Left ventricle myocardium superior (tissue), 1 donor: ENCODE measurements around the gene NAALAD2. TPM values are rescaled to one million over a fixed set of nuclear protein-coding genes. Genes with fewer than 3 reads are reported as not detected.
"Not testable (repeated sequence)": the region's sequence is repeated elsewhere in the genome, so short reads cannot be mapped to it uniquely, and the experiment has no call there.

Source experiments
- ATAC-seq: fragments of 200-7000 bp; cut with Tn5 transposase; one replicate; pipeline ENCODE4 v1.9.1; 2020; ENCODE audit warnings: mild to moderate bottlenecking, moderate library complexity
- DNase-seq: peaks from one replicate; pipeline ENCODE4 v3.0.0-alpha.2; 2020
- intact Hi-C: fragments of 100-400 bp; cut with micrococcal nuclease; formaldehyde crosslinking; loops from one replicate; pipeline ENCODE4 v1.11.0; 2022
- long read RNA-seq: library from polyadenylated mRNA; unstranded; transcript quantifications from one replicate; pipeline ENCODE4 v2.0.0, GENCODE V29; 2021
- total RNA-seq: library from RNA; stranded (reverse); fragmentation: NEBNext Ultra II Directional; extraction: Animal tissue kit (Norgen Biotek cat#: 25700); gene quantifications from one replicate; pipeline ENCODE4 v1.2.1, GENCODE V29; 2021
- donor health status: DM: no; HTN: yes; CAD: no; lungs with severe emphysema.

NAALAD2 gene
- 1.8 TPM for total RNA-seq
- long read RNA-seq, result 0 reads

DNA sequence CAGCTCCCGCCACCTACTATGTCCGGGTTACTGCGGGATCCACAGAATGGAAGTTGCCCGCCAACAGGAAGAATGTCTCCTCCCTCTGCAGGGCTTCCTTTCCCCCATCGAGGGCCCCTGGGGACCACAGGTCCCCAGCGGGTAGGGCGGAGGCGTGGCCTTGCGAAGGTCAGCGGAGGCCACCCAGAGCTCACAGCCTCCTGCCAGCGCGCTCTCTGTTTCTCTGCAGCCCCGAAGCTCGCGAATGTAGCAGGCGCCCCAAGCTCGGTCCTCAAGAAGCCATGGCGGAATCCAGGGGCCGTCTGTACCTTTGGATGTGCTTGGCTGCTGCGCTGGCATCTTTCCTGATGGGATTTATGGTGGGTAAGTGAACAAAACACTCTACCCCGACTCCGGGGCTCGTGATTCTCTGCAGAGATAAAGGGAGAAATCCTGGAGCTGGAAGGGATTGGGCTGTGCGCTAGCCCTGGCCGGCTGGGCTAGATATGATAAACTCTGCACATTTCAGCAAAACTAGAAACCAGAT lies at the start of gene NAALAD2:
TSS of gene NAALAD2 (plus strand) at position 186 of the 526 bp plus-strand sequence. CDS start at position 282, 96 bp downstream.
- DNase-seq (peak; percentile 71), ATAC-seq (peak; percentile 92)
- intact Hi-C loops, result no loop called here

DNA sequence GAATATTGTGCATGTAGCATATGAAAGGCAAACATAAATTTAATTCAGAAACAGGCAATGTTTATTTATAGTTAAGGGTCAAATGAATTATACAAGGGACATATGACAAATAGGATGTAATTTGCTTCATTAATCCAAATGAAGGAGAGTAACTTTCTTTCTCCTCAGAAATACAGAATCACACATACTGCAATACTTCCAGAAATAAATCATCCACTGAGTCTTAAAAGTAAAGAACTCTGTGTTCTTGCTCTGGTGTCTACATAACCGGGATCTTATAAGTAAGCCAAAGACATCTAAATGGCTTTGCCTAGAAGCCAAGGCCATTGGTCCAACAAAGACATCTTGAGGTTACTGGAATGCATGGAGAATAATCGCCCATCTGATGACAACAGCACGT lies 48.8 kb upstream of the NAALAD2 start, which contains the start of gene UBTFL1:
TSS of gene UBTFL1 (plus strand) at position 301 of the 400 bp plus-strand sequence. CDS start at position 301, 0 bp downstream.
- ATAC-seq, intact Hi-C loops, DNase-seq: not testable (repeated sequence)

DNA sequence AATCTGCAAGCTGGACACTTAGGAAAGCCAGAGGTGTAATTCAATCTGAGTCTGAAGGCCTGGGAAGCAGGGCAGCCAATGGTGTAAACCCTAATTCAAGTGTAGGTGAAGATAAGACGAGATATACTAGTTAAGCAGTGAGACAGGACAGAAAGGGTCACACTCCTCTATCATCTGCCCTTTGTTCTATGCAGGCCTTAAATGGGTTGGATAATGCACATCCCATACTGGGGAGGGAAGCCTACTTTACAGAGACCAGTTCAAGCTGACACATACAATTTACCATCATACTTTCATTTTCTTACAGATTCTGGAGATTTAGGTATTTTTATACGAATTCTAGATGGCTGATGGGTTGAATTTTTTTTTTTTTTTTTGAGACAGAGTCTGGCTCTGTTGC lies 45.7 kb upstream of the NAALAD2 start:
- intact Hi-C loops, ATAC-seq, DNase-seq: not testable (repeated sequence)

DNA sequence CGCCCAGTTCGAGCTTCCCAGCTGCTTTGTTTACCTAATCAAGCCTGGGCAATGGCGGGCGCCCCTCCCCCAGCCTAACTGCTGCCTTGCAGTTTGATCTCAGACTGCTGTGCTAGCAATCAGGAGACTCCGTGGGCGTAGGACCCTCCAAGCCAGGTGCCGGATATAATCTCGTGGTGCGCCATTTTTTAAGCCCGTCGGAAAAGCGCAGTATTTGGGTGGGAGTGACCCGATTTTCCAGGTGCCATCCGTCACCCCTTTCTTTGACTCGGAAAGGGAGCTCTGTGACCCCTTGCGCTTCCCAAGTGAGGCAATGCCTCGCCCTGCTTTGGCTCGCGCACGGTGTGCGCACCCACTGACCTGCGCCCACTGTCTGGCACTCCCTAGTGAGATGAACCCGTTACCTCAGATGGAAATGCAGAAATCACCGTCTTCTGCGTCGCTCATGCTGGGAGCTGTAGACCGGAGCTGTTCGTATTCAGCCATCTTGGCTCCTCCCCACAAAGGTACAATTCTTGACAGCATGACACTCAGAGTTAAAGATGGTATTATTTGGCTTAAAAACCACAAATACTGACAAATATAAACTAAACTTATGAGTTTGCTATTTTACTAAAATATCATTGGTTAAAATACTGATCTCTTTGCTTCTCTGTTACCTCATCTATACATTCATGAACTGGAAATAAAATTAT lies 39.1 kb upstream of the NAALAD2 start:
- DNase-seq, ATAC-seq, intact Hi-C loops: not testable (repeated sequence)

DNA sequence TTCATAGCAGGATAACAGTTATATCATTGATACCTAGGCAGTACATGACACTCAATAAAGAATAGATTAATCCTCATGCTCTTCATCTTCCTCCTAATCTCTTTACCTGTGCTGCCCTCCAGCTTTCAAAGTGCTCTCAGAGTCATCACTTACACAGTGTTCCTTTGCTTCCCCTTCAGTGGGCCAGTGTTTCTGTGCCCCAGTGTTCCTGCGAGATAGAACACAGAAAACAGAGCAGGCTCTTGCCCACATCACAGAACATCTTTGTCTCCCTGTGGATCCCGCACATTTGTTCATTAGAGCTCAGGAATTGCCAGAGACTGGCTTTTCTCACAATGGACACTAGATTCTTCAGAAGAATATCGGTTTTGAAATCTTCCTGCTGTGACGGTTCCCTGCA lies 36.2 kb upstream of the NAALAD2 start:
- intact Hi-C loops, ATAC-seq, DNase-seq: not testable (repeated sequence)

DNA sequence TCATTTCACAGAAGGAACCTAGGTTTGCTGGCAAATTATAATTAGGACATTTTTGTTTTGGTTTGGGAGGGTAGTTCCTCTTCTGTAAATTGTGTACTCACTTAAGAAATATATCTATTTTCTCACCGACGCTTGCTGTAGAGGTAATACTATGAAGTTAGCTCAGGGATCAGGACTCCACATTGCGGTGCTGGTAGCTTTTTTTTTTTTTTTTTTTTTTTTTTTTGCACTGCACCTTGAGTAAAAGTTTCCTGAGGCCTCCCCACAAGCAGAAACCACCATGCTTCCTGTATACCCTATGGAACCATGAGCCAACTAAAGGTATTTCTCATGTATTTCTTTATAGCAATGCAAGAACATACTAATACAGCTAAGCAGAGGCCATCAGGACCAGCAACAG lies 34.0 kb upstream of the NAALAD2 start:
- intact Hi-C loops, result no loop called here
- DNase-seq (no peak), ATAC-seq (no peak)

DNA sequence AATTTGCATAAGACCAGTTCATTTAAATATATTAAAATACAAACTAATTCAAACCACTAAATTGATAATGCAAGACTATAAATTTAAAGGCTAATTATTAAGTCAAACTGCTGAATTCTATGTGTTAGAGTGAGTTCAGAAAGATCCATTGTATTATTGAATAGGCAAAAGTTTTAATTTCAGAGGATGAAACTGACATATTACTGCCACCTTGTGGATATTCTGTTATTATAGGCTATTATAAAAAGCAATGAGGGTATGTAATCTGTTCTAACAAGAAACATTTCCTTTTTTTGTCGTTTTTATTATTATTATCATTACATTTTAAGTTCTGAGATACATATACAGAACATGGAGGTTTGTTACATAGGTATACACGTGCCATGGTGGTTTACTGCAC lies 20.9 kb upstream of the NAALAD2 start:
- no peak for ATAC-seq
- no peak for DNase-seq
- intact Hi-C loops, result no loop called here

DNA sequence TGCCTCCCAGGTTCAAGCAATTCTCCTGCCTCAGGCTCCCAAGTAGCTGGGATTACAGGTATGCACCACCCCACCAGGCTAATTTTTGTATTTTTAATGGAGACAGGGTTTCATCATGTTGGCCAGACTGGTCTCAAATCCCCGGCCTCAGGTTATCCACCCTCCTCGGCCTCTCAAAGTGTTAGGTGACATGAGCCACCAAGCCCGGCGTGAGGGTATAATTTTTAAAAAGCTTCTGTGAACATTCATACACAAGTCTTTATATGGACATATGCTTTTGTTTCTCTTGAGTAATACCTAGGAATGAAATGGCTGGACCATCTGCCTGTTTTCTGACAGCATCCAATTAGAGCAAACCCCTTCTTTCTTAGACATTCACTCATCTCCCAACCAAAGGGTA lies 14.3 kb upstream of the NAALAD2 start:
- intact Hi-C loops, result no loop called here
- DNase-seq, result no peak
- no peak for ATAC-seq

DNA sequence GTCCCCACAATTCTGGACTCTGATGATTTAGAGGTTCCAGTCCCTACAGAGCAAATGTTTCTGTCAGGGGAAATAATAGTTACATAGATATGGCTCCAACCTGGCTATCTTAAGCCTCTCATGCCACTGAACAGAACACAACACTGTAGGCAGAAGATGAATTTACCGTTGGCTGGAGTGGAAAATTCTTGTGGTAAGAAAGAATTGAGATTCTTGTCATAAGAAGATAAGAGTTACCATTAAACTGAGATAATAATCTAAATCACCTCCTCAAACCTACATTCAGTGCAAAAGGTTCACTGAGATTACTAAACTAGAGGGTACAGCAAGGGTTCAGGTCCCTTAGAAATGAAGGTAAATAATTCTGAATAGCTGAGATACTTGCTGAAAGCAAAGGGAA lies 10.1 kb upstream of the NAALAD2 start:
- intact Hi-C loops, result no loop called here
- no peak for DNase-seq
- ATAC-seq, result no peak

DNA sequence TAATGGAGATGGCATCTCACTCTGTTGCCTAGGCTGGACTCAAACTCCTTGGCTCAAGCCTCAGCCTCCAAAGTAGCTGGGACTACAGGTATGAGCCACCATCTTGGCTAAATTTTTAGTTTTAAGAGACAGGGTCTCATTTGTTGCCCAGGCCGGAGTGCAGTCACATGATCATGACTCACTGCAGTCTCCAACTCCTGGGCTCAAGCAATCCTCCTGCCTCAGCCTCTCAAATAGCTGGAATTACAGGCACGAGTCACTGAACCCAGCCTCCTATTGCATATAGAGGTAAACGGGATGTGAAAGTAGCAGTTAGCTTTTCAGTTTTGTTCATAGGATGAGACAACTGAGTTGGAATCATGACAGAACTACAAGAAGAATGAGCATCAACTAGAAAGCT lies 9.5 kb upstream of the NAALAD2 start:
- ATAC-seq (no peak), DNase-seq (no peak)
- intact Hi-C loops, result no loop called here

DNA sequence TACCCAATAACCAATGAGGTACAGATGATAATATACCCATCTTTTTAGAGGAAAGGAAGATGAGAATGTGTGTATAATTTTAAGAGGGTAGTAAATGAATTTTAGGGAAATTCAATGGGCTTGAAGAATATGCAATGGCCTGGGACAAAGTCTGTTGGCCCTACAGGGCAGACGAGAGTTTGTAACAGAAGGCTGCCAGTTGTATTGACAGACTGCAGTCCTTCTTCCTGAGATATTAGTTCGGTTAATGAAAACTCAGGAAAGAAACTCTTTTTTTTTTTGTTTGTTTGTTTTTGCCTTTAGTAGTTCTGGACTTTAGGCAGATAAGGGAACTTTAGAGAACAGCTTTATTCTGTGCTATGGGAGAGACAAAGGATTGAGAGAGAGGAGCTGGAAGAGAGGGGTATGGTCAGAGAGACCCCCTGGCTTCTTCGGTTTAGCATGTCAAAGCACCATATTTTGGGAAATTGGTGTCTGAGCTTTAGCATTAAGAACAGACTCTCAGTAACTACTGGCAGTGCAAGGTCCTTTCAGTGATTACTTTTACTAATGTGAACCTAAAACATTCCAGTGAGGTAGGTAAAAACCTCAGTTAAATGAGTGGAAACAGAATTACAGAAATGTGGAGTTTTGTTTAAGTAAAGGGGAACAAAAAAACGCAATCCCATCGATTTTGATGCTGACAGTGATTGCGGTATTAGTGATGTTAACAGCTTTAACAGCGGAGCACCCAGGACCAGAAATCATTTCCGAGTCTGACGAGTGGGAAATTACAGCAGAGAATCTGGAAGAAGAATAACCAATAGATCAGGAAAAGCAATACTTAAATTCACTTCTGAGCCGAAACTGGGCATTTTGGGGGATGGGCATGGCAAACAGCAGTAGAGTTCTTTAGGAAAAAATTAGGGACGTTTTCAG lies 644 bp upstream of the NAALAD2 start:
- ATAC-seq (peak; percentile 11), DNase-seq (no peak)
- intact Hi-C loops, result no loop called here

DNA sequence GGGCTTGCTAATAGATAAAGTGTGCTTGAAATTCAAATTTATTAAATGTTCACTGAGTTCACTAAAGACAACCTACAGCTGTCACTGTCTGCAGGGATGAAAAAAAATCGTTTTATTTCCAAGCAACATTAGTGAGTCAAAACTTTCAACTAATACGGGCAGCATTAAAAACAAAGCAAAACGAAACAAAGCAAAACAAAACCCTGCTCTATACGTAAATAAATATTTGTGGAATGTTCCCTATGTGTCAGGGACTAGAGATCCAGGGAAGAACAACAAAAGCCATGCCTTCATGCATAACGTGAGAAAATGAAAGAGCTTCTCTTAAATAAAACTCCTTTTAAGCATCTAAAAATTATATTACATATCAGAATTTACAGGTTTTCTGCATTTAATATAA lies 553 bp downstream of the NAALAD2 start:
- DNase-seq (no peak), ATAC-seq (no peak)
- intact Hi-C loops, result no loop called here

DNA sequence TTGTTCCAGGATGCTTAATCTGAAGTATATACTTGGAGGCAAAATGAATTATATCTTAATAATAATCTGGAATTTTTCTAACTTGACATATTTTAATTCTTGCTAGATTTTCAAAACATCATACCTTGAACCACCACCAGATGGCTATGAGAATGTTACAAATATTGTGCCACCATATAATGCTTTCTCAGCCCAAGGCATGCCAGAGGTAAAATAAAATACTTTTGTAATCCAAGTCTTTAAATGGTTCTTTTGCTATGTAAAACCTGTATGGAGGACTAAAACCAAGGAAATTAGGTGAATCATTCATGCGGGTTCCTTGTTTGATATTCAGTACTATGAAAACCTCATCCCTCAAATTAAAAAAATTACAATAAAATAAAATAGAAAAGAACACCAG lies 14.4 kb downstream of the NAALAD2 start:
- no peak for ATAC-seq
- DNase-seq, result no peak
- intact Hi-C loops, result no loop called here

DNA sequence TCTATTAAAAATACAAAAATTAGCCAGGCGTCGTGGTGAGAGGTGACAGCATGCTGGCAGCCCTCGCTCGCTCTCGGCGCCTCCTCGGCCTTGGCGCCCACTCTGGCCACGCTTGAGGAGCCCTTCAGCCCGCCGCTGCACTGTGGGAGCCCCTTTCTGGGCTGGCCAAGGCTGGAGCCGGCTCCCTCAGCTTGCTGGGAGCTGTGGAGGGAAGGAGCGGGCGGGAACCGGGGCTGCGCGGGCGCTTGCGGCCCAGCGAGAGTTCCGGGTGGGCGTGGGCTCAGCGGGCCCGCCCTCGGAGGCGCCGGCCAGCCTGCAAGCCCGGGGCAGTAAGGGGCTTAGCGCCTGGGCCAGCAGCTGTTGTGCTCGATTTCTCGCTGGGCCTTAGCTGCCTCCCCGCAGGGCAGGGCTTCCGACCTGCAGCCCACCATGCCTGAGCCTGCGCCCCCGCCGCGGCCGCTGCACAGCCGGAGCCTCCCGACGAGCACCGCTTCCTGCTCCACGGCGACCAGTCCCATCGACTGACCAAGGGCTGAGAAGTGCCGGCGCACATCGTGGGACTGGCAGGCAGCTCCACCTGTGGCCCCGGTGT lies 32.6 kb downstream of the NAALAD2 start:
- DNase-seq, result peak; percentile 23
- intact Hi-C loops, ATAC-seq: not testable (repeated sequence)

DNA sequence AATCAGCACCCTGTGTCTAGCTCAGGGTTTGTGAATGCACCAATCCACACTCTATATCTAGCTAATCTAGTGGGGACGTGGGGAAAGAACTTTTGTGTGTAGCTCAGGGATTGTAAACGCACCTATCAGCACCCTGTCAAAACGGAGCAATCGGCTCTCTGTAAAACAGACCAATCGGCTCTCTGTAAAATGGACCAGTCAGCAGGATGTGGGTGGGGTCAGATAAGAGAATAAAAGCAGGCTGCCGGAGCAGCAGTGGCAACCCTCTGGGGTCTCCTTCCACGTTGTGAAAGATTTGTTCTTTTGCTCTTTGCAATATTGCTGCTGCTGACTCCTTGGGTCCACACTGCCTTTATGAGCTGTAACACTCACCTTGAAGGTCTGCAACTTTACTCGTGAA lies 33.2 kb downstream of the NAALAD2 start:
- intact Hi-C loops, ATAC-seq, DNase-seq: not testable (repeated sequence)

DNA sequence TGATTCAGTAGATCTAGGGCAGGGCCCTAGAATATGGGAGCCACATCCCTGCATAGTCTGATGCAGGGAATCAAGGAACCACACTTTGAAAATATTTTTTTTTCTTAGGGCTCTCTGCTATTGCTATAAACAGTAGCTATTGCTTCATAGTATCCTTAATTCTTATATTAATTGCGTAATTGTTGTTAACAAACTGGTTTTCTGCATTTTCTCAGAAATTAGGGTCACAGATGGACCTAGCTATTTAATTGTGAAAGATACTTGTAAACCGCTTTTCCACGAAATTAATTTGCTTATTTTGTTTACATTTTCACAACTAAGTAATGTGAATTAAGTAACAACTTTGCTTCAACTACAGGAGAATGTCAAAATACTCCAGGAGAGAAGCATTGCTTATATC lies 34.1 kb downstream of the NAALAD2 start:
- DNase-seq (no peak), ATAC-seq (no peak)
- intact Hi-C loops, result no loop called here

DNA sequence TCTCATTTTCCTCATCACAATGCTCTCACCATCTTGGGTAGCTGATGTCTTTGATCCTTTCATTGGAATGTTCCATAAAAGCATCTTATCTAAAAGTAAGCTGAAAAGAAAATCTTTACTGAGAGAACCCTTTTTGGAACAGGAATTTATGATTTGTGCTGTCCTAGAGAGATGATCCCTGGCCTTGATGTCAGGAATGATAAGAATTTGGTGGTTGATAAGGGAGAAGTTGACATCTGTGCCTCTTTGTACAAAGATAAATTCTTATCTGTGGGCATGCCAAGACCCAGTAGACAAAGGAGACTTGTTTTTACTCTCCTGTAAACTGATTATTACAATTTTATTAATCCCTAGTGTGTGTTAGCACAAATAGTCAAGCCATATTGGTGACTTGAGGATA lies 36.9 kb downstream of the NAALAD2 start:
- intact Hi-C loops, result no loop called here
- ATAC-seq (no peak), DNase-seq (no peak)

DNA sequence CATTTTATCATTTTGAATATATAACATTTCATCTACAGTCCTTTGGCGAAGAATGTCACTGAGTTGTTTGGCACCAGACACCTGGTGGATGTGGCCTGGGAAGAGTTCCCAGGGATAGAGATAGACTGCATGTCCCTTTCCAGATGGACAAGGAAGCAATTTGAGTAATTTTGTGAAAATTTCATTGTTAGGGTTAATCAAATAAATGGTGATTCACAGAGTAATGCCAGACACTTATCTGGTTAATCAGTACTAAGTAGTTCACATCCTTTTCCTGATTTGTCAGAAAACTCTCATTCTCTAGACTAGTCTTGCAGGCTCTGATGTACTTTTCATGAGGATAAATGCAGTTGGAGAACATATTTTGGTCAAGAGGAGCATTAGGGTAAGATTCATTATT lies 41.6 kb downstream of the NAALAD2 start:
- intact Hi-C loops, result no loop called here
- ATAC-seq, result no peak
- DNase-seq, result no peak

DNA sequence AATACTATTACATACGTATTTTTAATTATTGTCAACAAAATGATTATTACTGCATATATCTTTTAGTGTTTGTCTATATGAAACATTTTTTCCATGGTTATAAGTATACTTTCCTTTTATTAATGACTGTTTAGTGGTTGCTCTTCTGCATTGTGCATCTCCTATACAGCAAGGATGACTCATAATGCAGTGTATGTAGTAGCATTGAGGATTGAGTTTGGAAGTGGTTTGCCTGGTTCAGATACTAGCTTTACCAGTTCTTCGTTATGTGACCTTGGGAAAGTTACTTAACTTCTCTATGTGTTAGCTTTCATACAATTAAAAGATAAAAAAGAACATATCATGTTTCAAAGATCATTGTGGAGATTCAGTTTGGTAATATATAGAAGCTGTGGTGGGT lies 44.3 kb downstream of the NAALAD2 start:
- ATAC-seq, result no peak
- DNase-seq, result no peak
- intact Hi-C loops, result no loop called here

DNA sequence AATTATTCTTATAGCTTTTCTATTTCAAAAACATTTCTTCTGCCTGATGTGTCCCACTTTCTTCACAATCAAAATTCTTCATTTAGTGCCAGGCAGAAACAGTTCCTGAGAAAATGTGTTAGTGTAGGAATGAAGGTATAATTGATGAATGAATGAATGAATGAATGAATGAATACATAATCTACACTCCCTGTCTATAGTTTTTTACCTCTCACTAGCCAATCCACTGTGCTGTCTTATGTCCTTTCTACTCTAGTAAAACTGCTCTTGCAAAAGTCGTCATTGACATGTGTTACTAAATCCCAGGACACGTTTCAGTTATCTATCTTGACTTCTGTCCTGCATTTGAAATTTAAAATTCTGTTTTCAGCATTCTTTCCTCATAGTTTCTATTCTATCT lies 45.5 kb downstream of the NAALAD2 start:
- DNase-seq (no peak), ATAC-seq (no peak)
- intact Hi-C loops, result no loop called here
